ENCODE measurements around the gene RNF220. TPM values are rescaled to one million over a fixed set of nuclear protein-coding genes. Genes with fewer than 3 reads are reported as not detected.

Gene RNF220
- total and polyA plus RNA-seq, 9 of the 15 experiments (the other 6 are each of a cell fraction or from before 2014, with no cell fraction given), result 5.1 to 117 (median 66.9) TPM

DNA sequence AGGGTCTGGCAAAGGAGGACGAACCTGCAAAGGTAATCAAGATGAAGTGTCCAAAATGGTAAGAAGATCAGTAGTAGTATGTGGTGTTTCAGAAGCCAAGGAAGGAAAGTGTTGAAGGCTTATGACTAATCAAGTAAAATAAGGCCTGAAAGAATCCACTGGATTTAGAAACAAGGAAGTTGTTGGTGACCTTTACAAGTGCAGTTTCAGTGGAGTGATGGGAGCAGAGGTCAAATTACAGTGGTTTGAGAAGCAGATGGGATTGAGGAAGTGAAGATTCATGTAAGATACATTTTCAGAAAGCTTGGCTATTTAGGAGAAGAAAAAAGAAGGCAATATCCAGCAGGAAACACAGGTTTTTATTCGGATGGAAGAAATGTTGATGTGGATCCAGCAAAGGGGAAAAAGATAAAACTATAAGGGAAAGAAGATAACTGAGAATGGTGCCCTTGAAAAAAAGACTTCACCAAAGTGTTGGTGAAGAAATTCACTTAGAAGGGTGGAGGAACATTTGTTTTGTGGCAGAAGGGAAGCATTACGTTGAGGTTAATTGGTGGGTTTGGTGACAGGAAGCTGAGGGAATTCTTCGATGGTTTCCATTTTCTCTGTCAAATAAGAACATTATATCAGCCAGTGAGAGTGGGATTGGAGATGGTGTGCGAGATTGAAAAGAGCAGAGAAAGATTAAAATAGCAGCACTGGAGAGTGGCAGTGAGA is 271.6 kb downstream of the RNF220 start (continued):
- TF ChIP-seq XRCC4 (IDR thresholded peaks at IDR 0.05; ENCODE audit: extremely low read depth, insufficient read depth, insufficient read length) (no peak), IFI16 (CRISPR knock-in tag; IDR thresholded peaks at IDR 0.05) (no peak), ZSCAN32 (CRISPR knock-in tag; IDR thresholded peaks at IDR 0.05) (no peak), ZNF274 (IDR thresholded peaks at IDR 0.05; ENCODE audit: borderline replicate concordance, low read depth, low read length) (no peak), TAL1 (IDR thresholded peaks at IDR 0.05) (no peak; the same call in 1 of the 2 replicates), SMARCA5 (IDR thresholded peaks at IDR 0.05) (no peak), ZNF354B (CRISPR knock-in tag; IDR thresholded peaks at IDR 0.05) (no peak), TEAD2 (tag; IDR thresholded peaks at IDR 0.05) (no peak), LEF1 (IDR thresholded peaks at IDR 0.05) (peak; percentile 64; the same call in 1 of the 2 replicates), NR2F6 (CRISPR knock-in tag; IDR thresholded peaks at IDR 0.05) (no peak), RCOR1 (IDR thresholded peaks at IDR 0.05; ENCODE audit: borderline replicate concordance in 1 of 2, low read depth in 2 of 2, low read length in 2 of 2) (peak in 1 of 2 experiments; percentile 97; a peak in 3 of 4 replicates)
- TF ChIP-seq, protein P1, sequence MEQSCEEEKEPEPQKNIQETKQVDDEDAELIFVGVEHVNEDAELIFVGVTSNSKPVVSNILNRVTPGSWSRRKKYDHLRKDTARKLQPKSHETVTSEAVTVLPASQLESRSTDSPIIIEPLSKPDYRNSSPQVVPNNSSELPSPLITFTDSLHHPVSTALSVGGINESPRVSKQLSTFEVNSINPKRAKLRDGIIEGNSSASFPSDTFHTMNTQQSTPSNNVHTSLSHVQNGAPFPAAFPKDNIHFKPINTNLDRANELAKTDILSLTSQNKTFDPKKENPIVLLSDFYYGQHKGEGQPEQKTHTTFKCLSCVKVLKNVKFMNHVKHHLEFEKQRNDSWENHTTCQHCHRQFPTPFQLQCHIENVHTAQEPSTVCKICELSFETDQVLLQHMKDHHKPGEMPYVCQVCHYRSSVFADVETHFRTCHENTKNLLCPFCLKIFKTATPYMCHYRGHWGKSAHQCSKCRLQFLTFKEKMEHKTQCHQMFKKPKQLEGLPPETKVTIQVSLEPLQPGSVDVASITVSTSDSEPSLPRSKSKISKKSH (CRISPR knock-in tag; IDR thresholded peaks at IDR 0.05), result no peak
- TF ChIP-seq, protein P2, sequence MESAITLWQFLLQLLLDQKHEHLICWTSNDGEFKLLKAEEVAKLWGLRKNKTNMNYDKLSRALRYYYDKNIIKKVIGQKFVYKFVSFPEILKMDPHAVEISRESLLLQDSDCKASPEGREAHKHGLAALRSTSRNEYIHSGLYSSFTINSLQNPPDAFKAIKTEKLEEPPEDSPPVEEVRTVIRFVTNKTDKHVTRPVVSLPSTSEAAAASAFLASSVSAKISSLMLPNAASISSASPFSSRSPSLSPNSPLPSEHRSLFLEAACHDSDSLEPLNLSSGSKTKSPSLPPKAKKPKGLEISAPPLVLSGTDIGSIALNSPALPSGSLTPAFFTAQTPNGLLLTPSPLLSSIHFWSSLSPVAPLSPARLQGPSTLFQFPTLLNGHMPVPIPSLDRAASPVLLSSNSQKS (CRISPR knock-in tag; IDR thresholded peaks at IDR 0.05), result no peak
- TF ChIP-seq, protein P3, sequence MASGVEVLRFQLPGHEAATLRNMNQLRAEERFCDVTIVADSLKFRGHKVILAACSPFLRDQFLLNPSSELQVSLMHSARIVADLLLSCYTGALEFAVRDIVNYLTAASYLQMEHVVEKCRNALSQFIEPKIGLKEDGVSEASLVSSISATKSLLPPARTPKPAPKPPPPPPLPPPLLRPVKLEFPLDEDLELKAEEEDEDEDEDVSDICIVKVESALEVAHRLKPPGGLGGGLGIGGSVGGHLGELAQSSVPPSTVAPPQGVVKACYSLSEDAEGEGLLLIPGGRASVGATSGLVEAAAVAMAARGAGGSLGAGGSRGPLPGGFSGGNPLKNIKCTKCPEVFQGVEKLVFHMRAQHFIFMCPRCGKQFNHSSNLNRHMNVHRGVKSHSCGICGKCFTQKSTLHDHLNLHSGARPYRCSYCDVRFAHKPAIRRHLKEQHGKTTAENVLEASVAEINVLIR (CRISPR knock-in tag; IDR thresholded peaks at IDR 0.05), result no peak
- TF ChIP-seq, protein P4, sequence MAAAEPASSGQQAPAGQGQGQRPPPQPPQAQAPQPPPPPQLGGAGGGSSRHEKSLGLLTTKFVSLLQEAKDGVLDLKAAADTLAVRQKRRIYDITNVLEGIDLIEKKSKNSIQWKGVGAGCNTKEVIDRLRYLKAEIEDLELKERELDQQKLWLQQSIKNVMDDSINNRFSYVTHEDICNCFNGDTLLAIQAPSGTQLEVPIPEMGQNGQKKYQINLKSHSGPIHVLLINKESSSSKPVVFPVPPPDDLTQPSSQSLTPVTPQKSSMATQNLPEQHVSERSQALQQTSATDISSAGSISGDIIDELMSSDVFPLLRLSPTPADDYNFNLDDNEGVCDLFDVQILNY (CRISPR knock-in tag; IDR thresholded peaks at IDR 0.05), result no peak
- TF ChIP-seq, protein P5, sequence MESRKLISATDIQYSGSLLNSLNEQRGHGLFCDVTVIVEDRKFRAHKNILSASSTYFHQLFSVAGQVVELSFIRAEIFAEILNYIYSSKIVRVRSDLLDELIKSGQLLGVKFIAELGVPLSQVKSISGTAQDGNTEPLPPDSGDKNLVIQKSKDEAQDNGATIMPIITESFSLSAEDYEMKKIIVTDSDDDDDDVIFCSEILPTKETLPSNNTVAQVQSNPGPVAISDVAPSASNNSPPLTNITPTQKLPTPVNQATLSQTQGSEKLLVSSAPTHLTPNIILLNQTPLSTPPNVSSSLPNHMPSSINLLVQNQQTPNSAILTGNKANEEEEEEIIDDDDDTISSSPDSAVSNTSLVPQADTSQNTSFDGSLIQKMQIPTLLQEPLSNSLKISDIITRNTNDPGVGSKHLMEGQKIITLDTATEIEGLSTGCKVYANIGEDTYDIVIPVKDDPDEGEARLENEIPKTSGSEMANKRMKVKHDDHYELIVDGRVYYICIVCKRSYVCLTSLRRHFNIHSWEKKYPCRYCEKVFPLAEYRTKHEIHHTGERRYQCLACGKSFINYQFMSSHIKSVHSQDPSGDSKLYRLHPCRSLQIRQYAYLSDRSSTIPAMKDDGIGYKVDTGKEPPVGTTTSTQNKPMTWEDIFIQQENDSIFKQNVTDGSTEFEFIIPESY (CRISPR knock-in tag; IDR thresholded peaks at IDR 0.05), result no peak
- TF ChIP-seq, protein P6, sequence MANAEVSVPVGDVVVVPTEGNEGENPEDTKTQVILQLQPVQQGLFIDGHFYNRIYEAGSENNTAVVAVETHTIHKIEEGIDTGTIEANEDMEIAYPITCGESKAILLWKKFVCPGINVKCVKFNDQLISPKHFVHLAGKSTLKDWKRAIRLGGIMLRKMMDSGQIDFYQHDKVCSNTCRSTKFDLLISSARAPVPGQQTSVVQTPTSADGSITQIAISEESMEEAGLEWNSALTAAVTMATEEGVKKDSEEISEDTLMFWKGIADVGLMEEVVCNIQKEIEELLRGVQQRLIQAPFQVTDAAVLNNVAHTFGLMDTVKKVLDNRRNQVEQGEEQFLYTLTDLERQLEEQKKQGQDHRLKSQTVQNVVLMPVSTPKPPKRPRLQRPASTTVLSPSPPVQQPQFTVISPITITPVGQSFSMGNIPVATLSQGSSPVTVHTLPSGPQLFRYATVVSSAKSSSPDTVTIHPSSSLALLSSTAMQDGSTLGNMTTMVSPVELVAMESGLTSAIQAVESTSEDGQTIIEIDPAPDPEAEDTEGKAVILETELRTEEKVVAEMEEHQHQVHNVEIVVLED (CRISPR knock-in tag; IDR thresholded peaks at IDR 0.05), result no peak
- TF ChIP-seq, protein P7, sequence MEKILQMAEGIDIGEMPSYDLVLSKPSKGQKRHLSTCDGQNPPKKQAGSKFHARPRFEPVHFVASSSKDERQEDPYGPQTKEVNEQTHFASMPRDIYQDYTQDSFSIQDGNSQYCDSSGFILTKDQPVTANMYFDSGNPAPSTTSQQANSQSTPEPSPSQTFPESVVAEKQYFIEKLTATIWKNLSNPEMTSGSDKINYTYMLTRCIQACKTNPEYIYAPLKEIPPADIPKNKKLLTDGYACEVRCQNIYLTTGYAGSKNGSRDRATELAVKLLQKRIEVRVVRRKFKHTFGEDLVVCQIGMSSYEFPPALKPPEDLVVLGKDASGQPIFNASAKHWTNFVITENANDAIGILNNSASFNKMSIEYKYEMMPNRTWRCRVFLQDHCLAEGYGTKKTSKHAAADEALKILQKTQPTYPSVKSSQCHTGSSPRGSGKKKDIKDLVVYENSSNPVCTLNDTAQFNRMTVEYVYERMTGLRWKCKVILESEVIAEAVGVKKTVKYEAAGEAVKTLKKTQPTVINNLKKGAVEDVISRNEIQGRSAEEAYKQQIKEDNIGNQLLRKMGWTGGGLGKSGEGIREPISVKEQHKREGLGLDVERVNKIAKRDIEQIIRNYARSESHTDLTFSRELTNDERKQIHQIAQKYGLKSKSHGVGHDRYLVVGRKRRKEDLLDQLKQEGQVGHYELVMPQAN (IDR thresholded peaks at IDR 0.05; ENCODE audit: borderline replicate concordance), result no peak

Measured in K562 (cell line).